Stomach (tissue), 4 donors: ENCODE data around the gene HAUS8.

ENCODE experiments used
- POLR2A ChIP-seq, 4 donors: fragments of 450-650 bp; IDR thresholded peaks; one replicate each; pipeline ENCODE4 v1.6.1; 2016; ENCODE audit warnings: antibody characterized with exemption in 4 of 4, control low read depth in 2 of 4, mild to moderate bottlenecking in 1 of 4, moderate library complexity in 1 of 4
- TF ChIP-seq, protein P1 (sequence below), 7 experiments: fragments of 450-650 bp in 4 of 7; fragments of 200-600 bp in 3 of 7; sonication (generic) in 3 of 7; IDR thresholded peaks; one replicate each; pipeline ENCODE4 v1.5.1; 2016 to 2019; ENCODE audit warnings: antibody characterized with exemption in 7 of 7, control low read depth in 2 of 7, mild to moderate bottlenecking in 1 of 7

DNA sequence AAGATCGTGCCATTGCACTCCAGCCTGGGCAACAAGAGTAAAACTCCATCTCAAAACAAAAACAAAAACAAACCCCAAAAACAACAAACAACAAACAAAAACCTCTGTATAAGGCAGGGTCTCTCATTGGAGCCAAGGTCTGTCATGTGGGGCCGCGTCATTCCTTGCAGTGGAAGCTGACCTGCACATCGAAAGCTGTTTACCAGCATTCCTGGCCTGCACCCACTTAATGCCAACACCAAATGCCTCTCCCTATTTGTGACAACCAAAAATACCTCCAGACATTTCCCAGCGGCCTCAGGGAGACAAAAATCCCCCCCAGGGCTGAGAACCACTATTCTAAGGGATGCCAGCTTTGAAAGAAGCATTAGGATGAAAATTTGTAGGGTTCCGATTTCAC is 49.9 kb downstream of the HAUS8 start:
- no peak for TF ChIP-seq POLR2A (IDR thresholded peaks at IDR 0.05)
- TF ChIP-seq, protein P1, sequence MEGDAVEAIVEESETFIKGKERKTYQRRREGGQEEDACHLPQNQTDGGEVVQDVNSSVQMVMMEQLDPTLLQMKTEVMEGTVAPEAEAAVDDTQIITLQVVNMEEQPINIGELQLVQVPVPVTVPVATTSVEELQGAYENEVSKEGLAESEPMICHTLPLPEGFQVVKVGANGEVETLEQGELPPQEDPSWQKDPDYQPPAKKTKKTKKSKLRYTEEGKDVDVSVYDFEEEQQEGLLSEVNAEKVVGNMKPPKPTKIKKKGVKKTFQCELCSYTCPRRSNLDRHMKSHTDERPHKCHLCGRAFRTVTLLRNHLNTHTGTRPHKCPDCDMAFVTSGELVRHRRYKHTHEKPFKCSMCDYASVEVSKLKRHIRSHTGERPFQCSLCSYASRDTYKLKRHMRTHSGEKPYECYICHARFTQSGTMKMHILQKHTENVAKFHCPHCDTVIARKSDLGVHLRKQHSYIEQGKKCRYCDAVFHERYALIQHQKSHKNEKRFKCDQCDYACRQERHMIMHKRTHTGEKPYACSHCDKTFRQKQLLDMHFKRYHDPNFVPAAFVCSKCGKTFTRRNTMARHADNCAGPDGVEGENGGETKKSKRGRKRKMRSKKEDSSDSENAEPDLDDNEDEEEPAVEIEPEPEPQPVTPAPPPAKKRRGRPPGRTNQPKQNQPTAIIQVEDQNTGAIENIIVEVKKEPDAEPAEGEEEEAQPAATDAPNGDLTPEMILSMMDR (IDR thresholded peaks at IDR 0.05): no peak
